Epithelial cell of esophagus (primary cell): ENCODE results near the gene TMTC3.
A peak's percentile ranks its signal among the peaks of the same experiment; 100 is the strongest.

Experiments
- DNase-seq: peaks from one replicate; pipeline ENCODE4 v3.0.0; 2010; ENCODE audit warnings: low read depth
- H3K4me3 ChIP-seq: 2 replicates; pipeline ENCODE4 v1.5.1; 2011; ENCODE audit warnings: mild to moderate bottlenecking, low read length, control low read depth
- CTCF ChIP-seq: IDR thresholded peaks from 2 replicates; pipeline ENCODE4 v1.5.1; 2011; ENCODE audit warnings: low read depth, mild to moderate bottlenecking, low read length, control low read depth, inconsistent platforms; ENCODE audit not compliant: insufficient read depth; ENCODE audit errors: missing control alignments

The TMTC3 gene

DNA sequence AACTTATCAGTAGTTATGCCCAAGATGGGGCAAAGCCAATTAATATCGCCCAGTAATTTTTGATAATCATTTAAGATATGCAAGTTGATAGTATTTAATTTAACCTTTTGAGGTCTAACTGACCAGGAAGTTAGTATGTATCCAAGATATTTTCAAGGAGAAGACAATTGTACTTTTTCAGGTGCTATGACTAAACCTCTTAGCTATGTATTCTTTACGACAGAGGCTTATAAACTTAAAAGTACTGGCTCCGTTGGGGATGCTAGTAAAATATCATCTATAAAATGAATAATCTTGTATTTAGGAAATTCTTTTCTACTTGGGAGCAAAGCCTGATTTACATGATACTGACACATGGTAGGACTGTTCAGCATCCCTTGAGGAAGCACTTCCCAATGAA, 40.3 kb downstream of the TMTC3 start:
- DNase-seq, result no peak
- H3K4me3 ChIP-seq, result no peak overlapping the region
- no peak for TF ChIP-seq CTCF

DNA sequence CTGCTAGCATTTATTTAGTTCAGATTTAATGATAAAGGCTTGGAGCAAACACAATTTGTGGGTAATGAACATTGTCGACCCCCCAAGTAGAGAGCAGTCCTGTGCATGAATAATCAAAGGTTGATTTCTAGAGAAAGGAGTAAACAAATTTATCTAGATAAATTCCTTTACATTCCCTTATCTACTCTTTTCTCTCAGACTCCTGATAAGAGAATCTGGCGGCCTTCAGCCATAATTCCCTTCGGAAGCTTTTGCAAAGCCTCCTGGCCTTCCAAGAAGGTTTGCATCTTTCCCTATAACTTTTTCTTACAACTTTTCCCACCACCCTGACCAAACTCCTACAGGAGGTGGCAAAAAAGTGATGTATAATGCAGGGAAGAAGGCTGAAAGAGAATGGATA, 42.1 kb downstream of the TMTC3 start:
- DNase-seq, result no peak
- H3K4me3 ChIP-seq, result no peak overlapping the region
- TF ChIP-seq CTCF, result no peak

GRCh38 chr12:88185279-88185678, 43.2 kb downstream of the TMTC3 start:
- TF ChIP-seq CTCF, result no peak
- DNase-seq, result no peak
- H3K4me3 ChIP-seq, result no peak overlapping the region

DNA sequence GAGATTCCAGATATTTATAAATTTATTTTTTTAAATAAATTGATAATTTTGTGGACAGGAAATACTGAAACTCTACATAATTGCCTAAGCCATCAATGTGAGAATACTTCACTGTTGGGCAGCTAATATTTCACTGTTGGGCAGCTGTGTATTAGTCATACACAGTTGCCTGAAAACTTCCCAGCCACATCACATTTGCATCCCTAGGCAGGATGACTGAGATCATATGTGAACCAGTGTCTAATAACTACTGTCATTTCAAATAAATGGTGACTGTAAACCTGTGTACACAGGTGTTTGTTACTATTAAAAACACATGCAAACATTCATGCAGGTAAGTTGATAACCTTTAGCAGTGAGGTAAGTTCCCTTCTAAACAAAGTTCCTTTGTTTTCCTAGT, 43.9 kb downstream of the TMTC3 start:
- TF ChIP-seq CTCF, result no peak
- peak; percentile 86 for DNase-seq
- no peak overlapping the region for H3K4me3 ChIP-seq

- H3K4me3 ChIP-seq, result no peak overlapping the region
- no peak for TF ChIP-seq CTCF
- no peak for DNase-seq
Observed at GRCh38 chr12:88187571-88187970, 45.5 kb downstream of the TMTC3 start.

DNA sequence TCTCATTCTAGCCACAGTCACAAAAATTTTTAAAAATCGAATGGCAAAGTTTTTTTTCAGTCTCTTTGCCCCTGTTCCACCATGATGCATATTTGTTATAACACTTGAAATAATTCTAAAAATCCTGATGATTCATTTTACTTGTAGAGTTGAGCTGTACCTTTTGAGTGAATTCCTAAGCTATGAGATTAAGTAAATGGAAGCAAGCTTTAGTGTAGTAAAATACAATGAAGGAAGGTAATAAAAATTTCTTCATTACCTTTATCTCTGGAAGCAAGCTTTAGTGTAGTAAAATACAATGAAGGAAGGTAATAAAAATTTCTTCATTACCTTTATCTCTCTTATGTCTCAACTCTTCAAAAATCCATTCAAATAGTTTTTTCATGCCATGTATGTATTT, 46.1 kb downstream of the TMTC3 start:
- no peak overlapping the region for H3K4me3 ChIP-seq
- DNase-seq, result peak; percentile 40
- no peak for TF ChIP-seq CTCF

DNA sequence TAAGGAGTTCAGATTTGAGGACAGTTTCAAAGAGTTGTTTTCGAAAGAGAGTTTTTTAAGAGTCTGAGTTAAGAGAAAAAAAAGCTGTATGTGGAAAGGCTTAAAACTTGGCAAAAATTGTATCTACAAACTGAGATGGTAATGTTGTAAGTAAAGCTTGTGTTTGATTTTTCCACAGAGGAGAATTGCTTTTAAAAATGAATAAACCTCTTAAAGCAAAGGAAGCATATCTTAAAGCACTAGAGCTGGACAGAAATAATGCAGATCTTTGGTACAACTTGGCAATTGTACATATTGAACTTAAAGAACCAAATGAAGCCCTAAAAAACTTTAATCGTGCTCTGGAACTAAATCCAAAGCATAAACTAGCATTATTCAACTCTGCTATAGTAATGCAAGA, 50.3 kb downstream of the TMTC3 start:
- no peak overlapping the region for H3K4me3 ChIP-seq
- DNase-seq, result no peak
- TF ChIP-seq CTCF, result no peak
